Hippocampal formation (tissue), 2 donors: ENCODE measurements around the gene RALGAPB.

Source experiments
- DNase-seq, 2 donors: peaks; one replicate each; lab custom pipeline; 2025; lab: John Stamatoyannopoulos, UW

RALGAPB gene

DNA sequence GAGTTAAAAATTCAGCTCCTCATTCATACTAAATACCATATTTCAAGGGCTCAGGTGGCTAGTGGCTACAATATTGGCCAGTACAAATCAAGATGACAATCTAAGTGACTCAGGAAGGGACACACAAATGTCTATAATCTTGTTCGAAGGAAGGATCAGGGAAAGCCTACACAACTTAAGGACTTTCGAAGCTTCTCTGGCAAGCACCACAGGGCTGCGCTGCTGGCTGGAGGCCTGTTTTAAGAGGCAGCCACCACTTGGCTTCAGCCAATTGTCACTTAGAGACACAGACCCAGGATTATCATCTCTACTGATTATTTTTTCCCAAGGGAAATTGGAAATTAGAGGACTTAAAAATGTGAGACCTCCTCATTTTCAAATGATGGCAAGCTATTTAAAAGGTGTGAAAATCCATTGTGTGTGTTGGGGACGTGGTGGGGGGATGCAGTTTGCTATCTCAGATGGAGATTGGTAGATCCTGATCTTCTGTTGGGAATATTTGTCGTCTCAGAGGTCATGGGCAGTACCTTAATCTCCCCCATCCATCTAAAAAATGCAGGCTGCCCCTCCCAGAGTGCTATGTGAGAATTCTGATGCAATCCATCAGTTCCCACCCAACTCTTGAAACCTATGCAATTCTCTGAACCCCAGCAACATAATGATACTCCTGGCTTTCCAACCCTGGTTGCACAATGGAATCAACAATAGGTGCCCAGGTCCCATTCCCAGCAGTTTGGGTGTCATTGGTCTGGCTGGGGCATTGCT is 140.3 kb downstream of the RALGAPB start:
- no peak for DNase-seq

- DNase-seq = no peak
Measured at GRCh38 chr20:38615283-38615682, 142.6 kb downstream of the RALGAPB start.

DNA sequence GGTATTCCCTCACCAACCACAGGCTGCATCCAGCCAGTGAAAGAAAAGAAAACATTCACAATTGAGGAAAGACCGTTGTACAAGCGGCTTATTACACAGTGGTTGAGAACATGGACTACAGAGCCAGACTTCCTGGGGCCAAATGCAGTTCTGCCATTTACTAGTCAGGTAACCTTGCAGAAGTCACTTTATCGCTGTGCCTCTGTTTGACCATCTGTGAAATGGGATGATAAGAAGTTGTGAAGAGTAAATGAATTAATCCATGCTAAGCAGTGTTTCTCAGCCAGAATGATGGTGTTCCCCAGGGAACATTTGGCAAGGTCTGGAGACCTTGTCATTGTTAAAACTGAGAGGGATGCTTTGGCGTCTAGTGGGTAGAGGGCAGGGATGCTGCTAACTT is 143.8 kb downstream of the RALGAPB start:
- DNase-seq = no peak

GRCh38 chr20:38617011-38617829 is 144.6 kb downstream of the RALGAPB start:
- DNase-seq = no peak

GRCh38 chr20:38617830-38618196 is 145.2 kb downstream of the RALGAPB start:
- no peak for DNase-seq

DNA sequence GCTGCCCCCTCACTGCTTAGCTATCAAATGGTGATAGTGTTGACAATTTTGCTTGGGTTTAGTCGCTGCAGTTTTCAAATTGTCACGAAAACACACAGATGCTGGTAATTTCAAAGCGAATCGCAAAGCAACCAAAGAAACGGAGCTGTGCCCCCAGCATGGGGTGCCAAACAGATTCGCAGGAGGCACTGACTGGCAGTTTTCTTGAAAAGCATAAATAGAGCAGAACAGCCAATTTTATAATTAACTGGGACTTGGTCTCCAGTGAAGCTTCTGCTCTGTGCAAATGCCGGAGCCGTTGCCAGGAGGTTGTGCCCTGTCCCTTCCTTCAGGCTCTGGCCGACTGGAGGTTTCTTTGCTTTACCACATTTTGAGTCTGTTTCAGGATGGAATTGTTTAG is 147.8 kb downstream of the RALGAPB start:
- DNase-seq = no peak

DNA sequence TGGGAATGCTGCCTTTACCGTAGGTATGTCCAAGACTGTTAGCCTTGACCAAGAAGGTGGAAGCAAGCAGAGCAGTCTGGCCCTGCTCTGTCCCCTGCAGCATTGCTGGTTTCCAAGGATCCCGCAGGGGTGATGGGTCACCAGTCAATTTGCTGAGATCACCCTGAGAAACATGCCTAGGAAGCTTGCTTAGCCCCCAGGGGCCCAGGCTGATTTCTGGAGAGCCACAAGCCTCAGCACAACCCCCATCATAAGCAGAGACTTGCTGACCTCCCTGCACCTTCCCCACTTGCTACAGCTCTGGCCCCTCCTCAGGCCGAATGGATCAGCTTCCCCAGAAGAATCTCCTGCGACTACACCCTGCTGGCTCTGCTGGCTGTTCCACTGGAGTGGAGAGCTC is 150.4 kb downstream of the RALGAPB start:
- DNase-seq = no peak

DNA sequence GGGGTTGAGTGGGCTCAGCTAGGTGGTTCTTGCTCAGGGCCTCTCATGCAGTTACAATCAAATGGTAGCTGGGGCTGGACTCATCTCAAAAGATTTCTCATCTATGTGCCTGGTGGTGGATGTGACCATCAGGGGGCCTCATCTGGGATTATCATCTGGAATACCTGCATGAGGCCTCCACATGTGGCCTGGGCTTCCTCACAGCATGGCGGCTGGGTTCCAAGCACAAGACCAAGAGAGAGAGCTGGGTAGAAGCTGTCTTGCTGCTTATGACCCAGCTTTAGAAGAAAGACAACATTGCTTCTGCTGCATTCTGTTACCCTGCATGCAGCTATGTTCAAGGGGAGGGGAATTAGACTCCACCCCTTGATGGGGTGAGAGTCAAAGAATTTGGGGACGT is 151.4 kb downstream of the RALGAPB start:
- no peak for DNase-seq

DNA sequence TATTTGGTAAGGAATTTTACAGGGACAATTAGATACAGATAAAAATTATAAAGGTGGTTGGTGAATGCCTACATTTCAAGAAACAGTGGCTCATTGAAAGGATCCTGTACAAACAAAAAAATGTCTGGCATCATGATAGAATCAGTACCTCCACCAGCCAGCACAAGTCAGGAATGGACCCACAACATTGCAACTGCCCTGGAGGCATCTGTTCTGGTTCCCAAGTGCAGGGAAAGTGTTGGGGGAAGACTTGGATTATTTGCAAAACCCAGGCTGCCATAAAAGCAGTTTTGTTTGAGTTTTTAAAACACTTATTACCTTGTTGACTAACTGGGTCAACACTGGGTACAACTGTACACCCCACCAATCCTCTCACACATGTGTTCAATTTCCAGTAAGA is 153.3 kb downstream of the RALGAPB start:
- no peak for DNase-seq

DNA sequence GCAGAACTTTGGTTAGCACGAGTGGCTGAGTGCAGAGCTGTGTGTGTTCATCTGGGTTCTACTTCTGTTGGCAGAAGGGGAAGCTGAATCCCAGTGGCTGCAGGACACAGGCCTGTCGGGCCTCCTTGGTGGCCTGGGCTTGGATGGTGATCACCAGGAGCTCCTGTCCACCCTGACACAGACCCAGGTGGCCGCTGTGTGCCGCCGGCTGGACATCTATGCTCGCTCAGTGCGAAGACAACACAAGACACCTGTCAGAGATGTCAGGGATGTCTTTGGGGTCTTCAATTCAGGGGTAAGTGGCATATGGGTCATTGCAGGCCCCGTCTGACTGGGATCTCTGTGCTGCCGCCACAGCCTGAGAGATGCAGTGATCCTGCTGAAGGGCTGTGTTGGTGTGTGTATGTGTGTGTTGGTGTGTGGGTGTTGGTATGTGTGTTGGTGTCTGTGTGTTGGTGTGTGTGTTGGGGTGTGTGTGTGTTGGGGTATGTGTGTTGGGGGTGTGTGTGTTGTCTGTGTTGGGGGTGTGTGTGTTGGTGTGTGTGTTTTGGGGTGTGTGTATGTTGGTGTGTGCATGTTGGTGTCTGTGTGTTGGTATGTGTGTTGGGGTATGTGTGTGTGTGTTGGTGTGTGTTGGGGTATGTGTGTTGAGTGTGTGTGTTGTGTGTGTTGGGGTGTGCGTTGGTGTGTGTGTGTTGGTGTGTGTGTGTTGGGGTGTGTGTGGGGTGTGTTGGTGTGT is 154.4 kb downstream of the RALGAPB start:
- DNase-seq = no peak
